TTC549 (cell line): Measurements from ENCODE around the gene SORT1.
"Not testable (repeated sequence)": the region's sequence is repeated elsewhere in the genome, so short reads cannot be mapped to it uniquely, and the experiment has no call there.

ENCODE experiments used
- FAIRE-seq: peaks from 2 replicates; lab custom pipeline; 2012; peaks lifted over from hg19 to GRCh38; lab: Jason Lieb, UNC

The SORT1 gene

DNA sequence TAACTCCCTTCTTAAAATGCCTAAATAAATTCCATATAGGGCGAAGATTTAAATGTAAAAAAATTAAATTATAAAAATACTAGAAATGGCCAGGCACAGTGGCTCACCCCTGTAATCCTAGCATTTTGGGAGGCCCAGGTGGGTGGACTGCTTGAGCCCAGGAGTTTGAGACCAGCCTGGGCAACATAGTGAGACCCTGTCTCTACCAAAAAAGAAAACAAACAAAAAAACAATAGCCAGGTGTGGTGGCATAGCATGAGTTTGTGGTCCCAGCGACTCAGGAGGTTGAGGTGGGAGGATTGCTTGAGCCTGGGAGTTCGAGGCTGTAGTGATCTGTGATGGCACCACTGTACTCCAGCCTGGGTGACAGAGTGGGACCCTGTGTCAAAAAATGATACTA is 17.8 kb downstream of the SORT1 start:
- no peak for FAIRE-seq

DNA sequence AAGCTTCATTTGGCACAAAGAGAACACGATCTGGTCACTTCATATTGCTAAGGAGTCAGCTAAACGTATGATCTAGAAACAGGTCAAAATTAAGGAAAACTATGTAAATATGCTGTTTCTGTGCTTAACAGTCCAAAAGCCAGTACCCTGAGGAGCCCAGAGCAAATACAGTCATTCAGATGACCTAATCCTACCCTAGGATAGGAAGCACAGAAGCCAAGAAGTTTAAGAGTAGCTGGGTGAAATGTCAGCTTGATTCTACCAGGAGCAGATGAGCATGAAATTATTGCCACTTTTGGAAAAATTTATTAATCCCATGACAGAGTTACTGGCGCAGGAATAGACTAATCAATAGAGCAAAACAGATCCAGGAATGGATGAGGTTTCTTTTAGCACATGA is 18.3 kb downstream of the SORT1 start:
- no peak for FAIRE-seq

DNA sequence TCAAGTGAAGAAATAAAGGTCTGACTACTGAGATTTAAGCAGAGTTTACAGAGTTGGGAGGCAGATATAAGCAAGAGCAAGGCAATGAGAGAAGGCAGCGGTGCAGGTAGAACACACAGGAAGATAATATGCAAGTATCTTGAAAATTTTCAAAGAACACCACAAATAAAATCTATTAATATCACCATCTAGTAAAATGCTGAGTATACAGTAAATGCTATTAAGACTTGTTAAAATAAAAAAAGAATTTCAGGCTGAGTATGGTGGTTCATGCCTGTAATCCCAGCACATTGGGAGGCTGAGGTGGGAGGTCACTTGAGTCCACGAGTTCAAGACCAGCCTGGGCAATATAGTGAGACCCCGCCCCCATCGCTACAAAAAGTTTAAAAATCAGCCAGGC is 20.0 kb downstream of the SORT1 start:
- no peak for FAIRE-seq

DNA sequence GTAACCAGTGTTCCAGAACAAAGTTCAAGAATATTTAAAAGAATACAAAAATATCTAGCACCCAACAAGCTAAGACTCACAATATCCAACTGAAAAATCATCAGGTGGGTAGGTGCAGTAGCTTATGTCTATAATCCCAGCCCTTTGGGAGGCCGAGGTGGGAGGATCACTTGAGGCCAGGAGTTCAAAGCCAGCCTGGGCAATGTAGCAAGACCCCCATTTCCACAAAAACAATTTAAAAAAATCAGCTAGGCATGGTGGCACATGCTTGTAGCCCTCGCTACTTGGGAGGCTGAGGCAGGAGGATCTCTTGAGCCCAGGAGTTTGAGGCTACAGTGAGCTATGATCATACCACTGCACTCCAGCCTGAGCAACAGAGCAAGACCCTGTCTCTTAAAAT is 24.0 kb downstream of the SORT1 start:
- not testable (repeated sequence) for FAIRE-seq

DNA sequence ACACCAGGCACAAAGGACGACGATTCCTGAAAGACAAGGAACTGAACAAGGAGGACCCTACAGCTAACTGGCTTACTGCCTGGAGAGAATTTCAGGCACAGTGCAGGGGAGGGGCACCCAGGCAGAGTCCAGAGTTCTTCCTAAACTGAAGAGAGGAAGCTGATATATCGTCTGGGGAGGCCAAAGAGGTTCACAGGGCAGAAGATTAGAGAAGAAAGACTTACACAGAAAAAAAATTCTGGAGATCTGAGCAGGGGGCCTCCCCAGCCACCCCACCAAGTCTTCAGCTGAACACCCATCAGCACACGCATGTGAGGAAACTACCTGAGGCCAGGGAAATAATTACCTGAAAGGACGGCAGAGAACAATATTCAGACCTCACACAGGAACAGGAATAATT is 24.6 kb downstream of the SORT1 start:
- FAIRE-seq: no peak

DNA sequence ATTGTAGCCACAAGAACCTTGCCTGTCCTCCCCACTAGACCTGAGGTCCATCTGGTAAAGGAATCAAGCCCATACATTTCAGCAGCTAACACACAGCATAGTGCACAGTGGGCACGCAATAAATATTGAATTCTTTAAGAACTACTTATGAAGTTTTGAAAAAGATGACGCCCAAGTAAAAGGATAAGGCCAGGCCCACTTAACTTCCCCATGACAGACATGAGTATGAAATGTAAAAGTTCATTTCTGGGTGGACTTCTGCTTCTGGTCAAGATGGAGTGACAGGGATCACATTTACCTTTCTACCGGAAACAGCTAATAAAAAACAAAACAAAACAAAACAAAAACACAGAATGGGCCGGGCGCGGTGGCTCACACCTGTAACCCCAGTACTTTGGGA is 25.4 kb downstream of the SORT1 start:
- no peak for FAIRE-seq

DNA sequence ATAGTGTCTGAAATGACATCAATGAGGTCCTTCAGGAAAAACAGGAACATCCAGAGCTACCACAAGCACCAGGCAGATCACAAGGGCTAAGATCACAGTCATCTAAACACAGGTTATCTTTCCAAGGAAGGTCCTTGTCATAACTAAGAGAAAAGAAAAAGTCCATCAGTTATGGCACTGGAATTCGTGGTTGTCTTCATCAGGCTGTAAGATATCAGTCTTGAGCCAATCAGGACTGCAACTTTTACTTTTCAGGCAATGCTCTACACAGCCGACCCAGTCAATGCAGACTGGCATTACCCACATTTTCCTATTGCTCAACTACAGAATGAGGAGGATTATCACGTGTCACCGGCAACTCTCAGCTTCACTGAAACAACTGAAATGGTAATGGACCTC is 26.4 kb downstream of the SORT1 start:
- FAIRE-seq: no peak

DNA sequence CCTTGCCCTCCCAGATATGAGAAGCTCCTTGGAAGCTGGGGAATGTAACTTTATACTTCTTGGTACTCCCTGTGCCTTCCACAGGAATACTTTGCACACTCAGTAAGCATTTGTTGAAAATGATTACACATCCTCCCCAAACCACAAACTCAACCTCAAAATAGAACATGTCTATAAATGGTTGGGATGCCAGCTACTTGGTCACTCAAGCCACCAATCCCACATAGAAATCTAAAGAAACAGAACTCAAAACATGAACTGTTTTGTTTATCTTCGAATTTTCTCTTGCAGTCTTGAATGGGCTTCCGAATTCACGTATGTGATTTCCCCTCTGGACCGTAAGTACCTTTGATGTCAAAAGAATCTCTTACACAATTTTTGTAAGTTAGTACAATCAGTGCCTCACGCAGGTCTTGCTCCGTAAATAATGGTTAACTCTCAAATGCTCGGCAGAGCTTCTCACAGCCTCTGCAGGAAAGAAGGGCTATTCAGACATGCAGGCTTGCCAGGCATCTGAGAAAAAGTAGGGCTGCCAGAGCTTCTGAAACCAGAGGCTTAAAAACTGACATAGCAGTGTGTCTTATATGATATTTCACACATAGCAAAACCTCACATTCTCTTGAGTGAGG is 26.9 kb downstream of the SORT1 start:
- no peak for FAIRE-seq

DNA sequence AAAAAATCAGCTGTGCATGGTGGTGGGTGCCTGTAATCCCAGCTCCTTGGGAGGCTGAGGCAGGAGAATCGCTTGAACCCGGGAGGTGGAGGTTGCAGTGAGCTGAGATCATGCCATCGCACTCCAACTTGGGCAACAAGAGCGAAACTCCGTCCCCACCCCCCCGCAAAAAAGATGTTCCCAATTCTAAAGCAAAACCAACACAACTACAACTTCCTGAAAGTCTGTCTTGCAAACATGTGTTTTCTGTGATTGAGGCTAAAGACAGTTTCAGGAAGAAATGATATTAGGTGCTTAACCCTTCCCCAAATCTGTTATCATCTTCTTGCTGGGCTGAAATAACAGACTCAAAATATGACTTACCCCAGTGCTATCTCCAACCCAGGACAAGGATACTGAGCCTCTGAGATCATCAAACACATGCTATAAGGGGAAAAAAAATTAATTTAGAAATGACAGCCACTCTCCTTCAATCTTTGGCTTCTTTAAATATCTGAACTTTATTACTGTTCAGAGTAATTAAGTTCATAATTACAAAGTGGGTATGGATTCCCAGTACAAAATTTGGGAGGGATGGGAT is 28.5 kb downstream of the SORT1 start:
- FAIRE-seq: no peak

DNA sequence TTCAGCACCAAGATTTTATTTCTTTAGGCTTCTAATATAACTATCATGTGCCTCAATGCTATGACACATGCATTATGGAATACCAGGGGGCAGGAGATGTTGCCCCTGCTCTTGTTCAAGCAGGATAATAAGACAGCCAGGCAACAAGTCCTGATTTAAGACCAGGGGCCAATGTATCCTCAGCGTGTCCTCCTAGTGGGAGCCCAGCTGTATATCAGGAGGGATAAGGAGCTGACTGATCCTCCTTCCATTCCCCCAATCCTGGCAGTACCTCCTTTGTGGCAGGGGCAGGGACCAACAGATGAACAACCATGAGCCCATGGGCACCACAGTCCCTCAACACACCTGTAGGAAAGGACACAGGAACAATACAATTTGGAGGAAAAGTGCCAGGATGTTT is 29.3 kb downstream of the SORT1 start:
- FAIRE-seq: no peak

DNA sequence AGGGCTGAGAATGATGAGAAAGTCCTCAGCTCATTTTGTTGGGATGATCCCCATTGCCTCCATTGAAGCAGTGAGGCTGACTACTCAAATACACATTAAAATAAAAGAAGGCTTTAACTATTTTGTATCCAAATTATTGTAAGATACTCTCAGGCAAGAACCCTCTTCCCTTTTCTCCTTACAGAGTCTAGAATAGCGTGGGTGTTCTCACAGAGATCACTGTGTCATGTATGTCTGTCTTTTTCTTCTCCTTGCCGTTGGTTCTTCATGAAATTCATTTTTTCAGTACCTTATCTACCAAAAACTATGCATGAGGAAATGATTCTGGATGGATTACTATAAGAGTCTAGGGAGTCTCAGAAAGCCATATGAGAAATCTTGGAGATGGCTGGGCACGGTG is 30.1 kb downstream of the SORT1 start:
- FAIRE-seq: no peak

DNA sequence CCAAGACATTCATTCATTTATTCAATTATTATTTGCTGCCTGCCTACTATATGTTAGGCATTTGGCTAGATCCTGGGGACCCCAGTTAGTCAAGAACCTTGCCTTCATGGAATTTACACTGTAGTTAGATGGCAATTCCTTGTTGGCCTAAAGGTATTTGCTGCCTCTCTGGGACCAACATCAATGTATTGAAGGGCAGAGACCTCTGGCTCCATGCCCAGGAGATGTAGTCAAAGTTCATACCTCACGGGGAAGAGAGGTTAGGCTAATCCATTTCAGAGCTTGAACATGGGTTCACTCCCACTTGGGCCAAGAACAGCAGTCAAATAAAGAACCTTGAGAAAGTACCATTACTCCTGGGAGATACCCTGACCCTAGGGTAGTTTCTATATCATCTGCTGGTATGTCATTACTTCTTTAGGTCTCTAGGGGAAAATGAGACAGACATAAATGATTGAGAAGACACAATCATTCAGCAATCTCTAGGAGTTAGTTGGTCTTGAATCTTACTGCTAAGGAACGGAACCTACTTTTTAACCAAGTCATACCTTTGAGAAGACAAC is 32.0 kb downstream of the SORT1 start:
- FAIRE-seq: no peak

DNA sequence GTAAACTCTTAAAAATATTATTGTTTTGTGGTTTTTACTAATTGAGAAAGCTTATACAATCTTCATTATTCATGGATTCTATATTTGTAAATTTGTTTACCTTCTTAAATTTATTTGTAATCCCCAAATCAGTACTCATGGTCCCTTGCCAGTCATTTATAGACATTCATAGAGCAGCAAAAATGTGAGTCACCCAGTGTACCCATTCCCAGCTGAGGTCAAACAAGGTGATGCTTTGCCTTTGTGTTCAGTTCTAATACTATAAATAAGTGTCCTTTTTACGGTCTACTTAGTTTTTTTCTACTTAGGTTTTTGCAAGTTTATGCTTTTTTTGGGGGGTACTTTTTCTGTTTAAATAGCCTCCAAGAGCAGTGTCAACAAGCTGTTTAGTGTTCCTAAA is 36.1 kb downstream of the SORT1 start:
- no peak for FAIRE-seq

DNA sequence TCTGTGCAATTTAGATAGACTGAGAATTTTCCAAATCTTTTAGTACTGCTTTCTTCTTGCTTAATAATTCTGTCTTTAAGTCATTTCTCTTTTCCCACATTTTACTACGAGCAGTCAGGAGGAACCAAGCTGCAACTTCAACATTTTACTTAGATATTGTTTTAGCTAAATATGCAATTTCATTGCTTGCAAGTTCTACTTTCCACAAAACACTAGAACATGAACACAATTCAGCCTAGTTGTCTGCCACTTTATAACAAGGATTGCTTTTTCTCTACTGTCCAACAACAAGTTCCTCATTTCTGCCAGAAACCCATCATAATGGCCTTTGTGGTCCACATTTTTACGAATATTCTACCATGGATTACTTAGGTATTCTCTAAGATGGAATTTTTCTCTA is 36.6 kb downstream of the SORT1 start:
- FAIRE-seq: no peak

DNA sequence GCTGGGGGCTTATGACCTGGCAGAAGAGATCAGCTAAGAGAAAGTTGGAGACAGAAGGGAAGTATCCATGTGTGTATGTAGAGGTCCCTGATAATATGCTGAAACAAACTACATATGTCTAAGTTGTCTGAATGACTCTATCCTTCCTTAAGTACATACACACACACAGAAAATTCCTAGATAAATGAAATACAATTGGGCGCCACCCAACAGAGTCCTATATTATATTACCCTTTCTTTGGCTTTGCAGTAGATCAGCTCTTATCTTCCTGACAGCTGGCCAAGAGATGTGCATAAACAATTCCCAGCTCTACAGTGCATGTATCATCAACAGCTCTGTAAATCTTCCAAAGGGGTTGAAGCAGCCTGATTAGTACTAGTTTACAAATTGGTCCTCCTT is 40.1 kb downstream of the SORT1 start:
- no peak for FAIRE-seq

DNA sequence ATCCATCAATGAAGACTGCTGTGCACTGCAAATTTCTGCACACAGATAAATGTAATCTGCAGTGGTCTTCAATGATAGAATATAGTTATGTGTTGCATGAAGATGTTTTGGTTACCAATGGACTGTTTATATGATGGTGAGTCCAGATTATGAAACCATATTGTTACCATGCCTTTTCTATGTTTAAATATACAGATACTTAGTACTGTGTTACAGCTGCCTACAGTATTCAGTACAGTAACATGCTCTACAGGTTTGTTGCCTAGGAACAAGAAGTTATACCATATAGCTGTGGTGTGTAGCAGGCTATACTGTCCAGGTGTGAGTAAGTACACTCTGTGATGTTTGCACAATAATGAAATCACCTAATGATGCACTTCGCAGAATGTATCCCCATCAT is 40.8 kb downstream of the SORT1 start:
- no peak for FAIRE-seq

DNA sequence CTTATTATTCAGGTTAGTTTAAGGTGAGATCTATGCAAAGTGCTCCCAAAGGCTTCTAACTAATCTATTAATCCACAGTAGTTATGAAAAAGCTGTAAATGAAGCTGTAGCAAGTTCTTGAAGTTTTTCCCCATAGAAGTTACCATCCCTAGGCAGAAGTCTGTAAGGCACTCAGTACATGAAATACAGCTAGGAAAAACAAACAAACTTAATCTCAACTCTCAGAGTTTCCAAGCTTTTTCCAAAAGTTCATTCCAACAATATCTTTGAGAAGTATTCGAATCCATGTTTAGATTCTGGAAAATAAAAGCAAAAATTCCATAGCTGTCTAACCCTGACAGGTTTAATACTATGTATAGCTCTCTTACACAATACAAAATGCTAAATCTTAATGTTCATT is 41.2 kb downstream of the SORT1 start:
- FAIRE-seq: no peak

DNA sequence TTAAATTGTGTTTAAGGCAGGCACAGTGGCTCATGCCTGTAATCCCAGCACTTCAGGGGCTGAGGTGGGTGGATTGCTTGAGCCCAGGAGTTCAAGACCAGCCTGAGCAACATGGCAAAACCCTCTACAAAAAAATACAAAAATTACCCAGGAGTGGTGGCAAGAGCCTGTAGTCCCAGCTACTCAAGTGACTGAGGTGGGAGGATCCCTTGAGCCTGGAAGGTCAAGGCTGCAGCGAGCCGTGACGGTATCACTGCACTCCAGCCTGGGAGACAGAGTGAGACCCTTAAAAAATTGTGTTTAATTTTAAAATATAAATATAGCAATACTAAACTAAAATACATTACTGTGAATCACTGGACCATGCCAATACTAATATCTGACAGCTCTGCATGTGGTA is 42.8 kb downstream of the SORT1 start:
- FAIRE-seq: no peak

DNA sequence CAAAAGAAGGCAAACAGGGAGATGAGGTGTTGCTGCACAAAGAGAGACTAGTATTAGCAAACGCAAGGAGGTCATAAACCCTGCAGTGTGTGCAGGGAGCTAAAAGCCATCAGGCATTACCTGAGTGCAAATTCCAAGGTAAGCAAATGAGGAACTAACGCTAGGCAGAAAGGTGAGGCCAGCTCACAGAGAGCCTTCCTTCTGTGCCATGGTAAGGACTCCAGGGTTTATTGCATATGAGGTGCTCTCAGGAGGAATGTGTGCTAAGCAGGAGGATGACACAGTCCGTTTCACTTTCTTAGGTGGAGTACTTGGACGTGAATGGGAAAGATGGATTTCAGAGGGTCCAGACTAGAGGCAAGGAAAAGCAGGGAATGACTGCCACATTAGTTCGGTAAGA is 46.3 kb downstream of the SORT1 start:
- no peak for FAIRE-seq

DNA sequence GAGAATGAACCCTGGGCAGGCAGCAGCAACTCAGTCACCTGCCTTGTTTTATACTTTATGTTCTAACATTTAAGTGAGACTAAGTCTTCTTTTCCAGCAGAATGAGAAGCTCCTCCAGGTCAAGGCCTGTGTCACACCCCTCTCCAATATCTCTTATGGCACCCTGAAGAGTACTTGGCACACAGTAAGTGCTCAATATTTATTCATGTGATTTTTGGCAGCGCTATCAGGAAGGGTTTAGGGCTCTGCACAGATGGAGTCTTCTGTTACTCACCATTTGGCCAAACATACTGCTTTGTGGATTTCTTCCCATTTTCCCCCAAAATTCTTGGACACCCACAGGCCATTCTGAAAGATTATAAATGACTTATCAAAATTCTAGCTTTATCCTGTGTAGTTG is 47.1 kb downstream of the SORT1 start:
- no peak for FAIRE-seq

DNA sequence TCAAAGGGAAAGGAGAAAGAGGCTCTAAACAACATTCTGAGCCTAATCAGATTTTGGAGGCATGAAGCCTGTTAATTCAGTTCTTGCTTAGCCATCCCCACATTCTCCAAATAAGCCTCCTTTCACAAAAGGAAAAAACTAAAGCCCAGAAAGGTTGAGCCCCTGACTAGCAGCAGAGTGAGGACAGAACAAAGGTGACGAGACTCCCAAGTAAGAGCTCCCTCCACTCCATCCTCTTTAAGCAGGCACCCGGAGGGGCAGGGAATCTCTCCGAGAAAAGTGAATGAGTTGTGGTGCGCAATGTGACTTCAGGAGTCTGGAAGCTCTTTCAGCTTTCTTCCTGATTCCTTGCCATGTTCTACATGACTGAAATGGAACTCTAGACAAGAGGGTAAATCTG is 47.5 kb downstream of the SORT1 start:
- no peak for FAIRE-seq

DNA sequence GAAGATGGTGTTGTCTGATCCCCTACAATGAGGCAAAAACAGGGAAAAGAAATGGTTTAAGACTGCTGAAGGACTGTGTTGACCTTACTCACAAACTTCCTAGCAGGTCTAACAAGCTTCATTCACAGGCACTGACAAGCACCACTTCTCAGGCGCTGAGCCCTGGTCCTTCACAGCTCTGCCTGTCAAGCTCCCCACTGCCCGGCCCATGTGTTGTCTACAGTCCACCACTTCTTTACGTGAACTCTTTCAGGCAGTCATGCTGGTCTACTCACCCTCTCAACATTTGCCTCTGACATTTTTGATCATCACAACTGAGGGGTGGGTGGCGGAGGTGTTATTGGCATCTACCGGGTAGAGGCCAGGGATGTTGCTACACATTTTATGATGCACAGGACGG is 50.2 kb downstream of the SORT1 start:
- FAIRE-seq: no peak

DNA sequence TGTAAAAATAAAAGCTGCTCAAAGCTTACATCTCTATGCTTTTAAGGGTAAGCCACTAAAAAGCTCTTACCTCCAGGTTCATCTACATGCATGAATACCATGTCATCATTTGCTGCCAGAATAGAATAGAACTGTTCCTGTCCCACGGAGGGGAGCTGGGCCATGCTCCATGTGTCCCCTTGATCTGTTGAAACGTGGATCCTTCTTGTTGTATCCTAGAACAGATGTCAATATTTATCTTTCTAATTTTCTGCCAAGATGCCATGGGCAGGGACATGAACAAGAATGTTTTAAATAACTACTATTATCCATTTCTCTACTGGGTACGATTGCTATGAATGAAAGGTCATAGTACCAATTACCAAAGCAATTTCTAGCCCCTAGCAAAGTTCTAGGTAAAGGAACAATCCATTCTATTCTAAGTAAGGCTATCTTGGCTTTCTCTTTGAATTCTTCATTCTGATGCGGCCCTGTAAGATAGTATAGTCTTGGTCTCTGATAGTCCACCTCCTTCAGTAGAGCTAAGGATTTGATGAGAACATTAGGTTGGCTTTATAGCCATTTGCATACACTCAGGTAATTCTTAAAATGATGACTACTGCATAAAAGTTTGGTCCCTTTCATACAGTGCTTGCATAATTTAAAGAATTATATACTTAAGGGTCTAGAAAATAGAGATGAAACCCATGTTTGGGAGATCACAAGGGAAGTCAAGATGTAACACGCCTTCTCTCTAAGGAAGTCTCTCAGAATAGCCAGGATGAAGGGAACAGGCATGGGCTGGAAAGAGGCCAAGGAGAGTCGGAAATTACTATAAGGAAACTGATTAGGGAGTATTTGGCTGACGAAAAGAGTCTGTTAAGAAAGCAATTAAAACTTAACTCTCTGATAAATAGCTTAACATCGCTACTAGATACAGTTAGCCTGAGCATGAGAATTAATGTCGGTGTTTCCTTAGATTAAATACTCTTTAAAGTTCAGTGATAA is 55.5 kb downstream of the SORT1 start:
- no peak for FAIRE-seq
